K562 treated with DMSO at 1 percent for 48 hours (cell line): ENCODE results near the gene XXYLT1. TPM values are rescaled to one million over a fixed set of nuclear protein-coding genes. Genes with fewer than 3 reads are reported as not detected.

Experiments
- total RNA-seq: library from RNA; unstranded; fragments of 300-600 nt; gene quantifications from 2 replicates; pipeline ENCODE4 v1.2.3, GENCODE V29; 2022; ENCODE audit warnings: low replicate concordance; ENCODE audit errors: extremely low read depth

Gene XXYLT1
- not detected in 2 replicates for total RNA-seq

DNA sequence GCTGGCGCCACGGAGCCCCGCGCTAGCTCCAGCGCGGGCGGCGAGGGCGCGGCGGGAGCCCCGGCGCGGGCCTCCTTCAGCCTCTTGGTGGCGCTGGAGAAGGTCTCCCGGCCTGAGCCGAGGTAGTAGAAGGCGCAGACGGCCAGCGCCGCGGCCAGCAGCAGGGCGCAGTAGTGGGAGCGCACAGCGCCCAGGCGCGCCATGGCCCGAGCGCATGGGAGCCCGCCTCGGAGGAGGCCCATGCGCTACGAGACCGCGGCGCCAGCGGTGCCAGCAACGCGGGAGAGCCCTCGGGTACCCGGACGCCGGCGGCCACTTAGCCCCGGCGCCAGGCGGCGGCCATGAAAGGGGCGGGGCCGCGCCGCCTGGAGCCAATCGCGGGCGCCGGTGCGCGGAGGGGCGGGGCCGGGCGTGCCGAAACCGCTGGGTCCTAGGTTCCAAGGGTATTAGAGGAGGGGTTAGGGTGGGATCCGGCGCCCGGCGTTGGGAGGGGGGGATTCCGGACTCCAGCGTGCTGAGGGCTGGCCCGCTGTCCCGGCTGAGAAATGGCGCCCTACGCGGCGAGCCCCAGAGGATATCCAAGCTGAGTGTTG lies at the start of gene XXYLT1:
Gene XXYLT1 (minus strand): TSS at position 343 of the 593 bp plus-strand sequence. CDS start 101 bp downstream, at position 242.

Other genes with a start within 250 kb of the XXYLT1 start
- not detected in 2 replicates for gene ACAP2, start 171.9 kb upstream of the XXYLT1 start, total RNA-seq